ENCODE measurements around the gene TNFRSF25. TPM values are rescaled to one million over a fixed set of nuclear protein-coding genes. Genes with fewer than 3 reads are reported as not detected.

Gene TNFRSF25
- total RNA-seq, 1 experiment from 2014 or later, result 19.4 TPM

GRCh38 chr1:6463120-6463412 lies 2.9 kb downstream of the TNFRSF25 start:
- no peaks in the 10 kb centered on the region for H3K79me1 ChIP-seq (ENCODE audit: insufficient read depth, low read depth, low read length, poor library complexity, severe bottlenecking)
- H3K27me3 Mint-ChIP-seq (ENCODE audit: low read depth), result no peaks in the 10 kb centered on the region; the same call in 1 of the 2 replicates
- no peak overlapping the region for H3K27ac Mint-ChIP-seq
- H2AK5ac ChIP-seq (ENCODE audit: insufficient read length, low read length), result no peak overlapping the region
- WGBS (ENCODE audit: extremely low coverage, insufficient read length, low lambda C conversion rate), result no CpG with 5 or more reads among the region's 1 CpG
- H3K14ac ChIP-seq (ENCODE audit: insufficient read depth, low read length), result no peak overlapping the region; the same call in 1 of the 2 replicates
- H3K9me3 Mint-ChIP-seq, result no peaks in the 10 kb centered on the region
- H4K91ac ChIP-seq (ENCODE audit: insufficient read length, low read depth, low read length), result no peak overlapping the region
- no peak overlapping the region for H2AFZ ChIP-seq (ENCODE audit: low read length)
- no peak overlapping the region for H3K4me2 ChIP-seq (ENCODE audit: insufficient read depth, insufficient read length, low read length)
- H2BK120ac ChIP-seq (ENCODE audit: low read depth, low read length, poor library complexity, severe bottlenecking), result no peak overlapping the region
- H3K23ac ChIP-seq (ENCODE audit: insufficient read length, low read depth, low read length), result no peak overlapping the region
- no peaks in the 10 kb centered on the region for H4K20me1 ChIP-seq (ENCODE audit: control insufficient read depth, insufficient read depth, insufficient read length)
- H3K9ac ChIP-seq (ENCODE audit: extremely low read depth, insufficient read length, low read length), result no peak overlapping the region
- H3K56ac ChIP-seq (ENCODE audit: insufficient read length, low read depth, low read length), result no peak overlapping the region
- H3K18ac ChIP-seq (ENCODE audit: insufficient read length, low read depth, low read length), result no peak overlapping the region
- peaks cover 1 to 38% (median 27%) of the 10 kb centered on the region in 3 experiments; a peak in 6 of 7 replicates for H3K36me3 Mint-ChIP-seq (ENCODE audit: insufficient read depth in 1 of 3, low read depth in 3 of 3)
- no peaks in the 10 kb centered on the region for H3K27me3 ChIP-seq (ENCODE audit: insufficient read depth, low read length)
- DNase-seq, result no peak
- H3K4ac ChIP-seq (ENCODE audit: low read depth, low read length), result no peak overlapping the region
- no peak overlapping the region for H3K4me3 Mint-ChIP-seq
- H2BK5ac ChIP-seq (ENCODE audit: insufficient read length, low read length), result no peak overlapping the region
- no peak overlapping the region for H2BK15ac ChIP-seq (ENCODE audit: low read depth, low read length)
- H3K27ac ChIP-seq (ENCODE audit: insufficient read length, low read depth, low read length), result no peak overlapping the region
- TF ChIP-seq CTCF (conservative IDR thresholded peaks at IDR 0.05), result no peak
- H3K4me1 ChIP-seq (ENCODE audit: insufficient read depth, low read length), result peaks cover 3% of the 10 kb centered on the region; the same call in 1 of the 2 replicates
- no peak overlapping the region for H2BK20ac ChIP-seq (ENCODE audit: low read depth, low read length, poor library complexity, severe bottlenecking)
- no peak overlapping the region for H4K5ac ChIP-seq (ENCODE audit: insufficient read length, low read depth, low read length)
- no peaks in the 10 kb centered on the region for H3K23me2 ChIP-seq (ENCODE audit: insufficient read length, low read depth, low read length, poor library complexity, severe bottlenecking)
- peaks cover 16 to 30% of the 10 kb centered on the region in 2 experiments for H3K4me1 Mint-ChIP-seq
- no peak overlapping the region for H2BK12ac ChIP-seq (ENCODE audit: insufficient read length, low read depth, low read length)
- H4K8ac ChIP-seq (replicated peaks; ENCODE audit: insufficient read length, low read depth, low read length), result no peak overlapping the region
- no peaks in the 10 kb centered on the region for H3K79me2 ChIP-seq (ENCODE audit: insufficient read depth, low read length)
- H3K9me3 ChIP-seq (ENCODE audit: control insufficient read depth, low read depth, low read length), result no peaks in the 10 kb centered on the region
- no peak overlapping the region for H3T11ph ChIP-seq (ENCODE audit: low read length)

All from H9 (cell line).